Uterus (tissue), 4 donors: ENCODE results near the gene CRYBG1. TPM values are rescaled to one million over a fixed set of nuclear protein-coding genes. Genes with fewer than 3 reads are reported as not detected.

ENCODE experiments used
- DNase-seq, 2 donors: peaks; one replicate each; pipeline ENCODE4 v3.0.0-alpha.2; 2019 to 2020
- H3K27ac ChIP-seq, 2 donors: fragments of 200-600 bp; sonication (generic); 1 replicate in 1 of 2; 2 replicates in 1 of 2; pipeline ENCODE4 v1.5.1; 2016 to 2018
- H3K27me3 ChIP-seq, 2 donors: fragments of 200-600 bp; sonication (generic); one replicate each; pipeline ENCODE4 v1.5.1; 2018 to 2019; ENCODE audit warnings: control low read depth in 1 of 2
- H3K36me3 ChIP-seq, 2 donors: fragments of 200-600 bp; sonication (generic); one replicate each; pipeline ENCODE4 v1.5.1; 2019; ENCODE audit warnings: control low read depth in 1 of 2
- H3K4me1 ChIP-seq, 2 donors: fragments of 200-600 bp; sonication (generic); one replicate each; pipeline ENCODE4 v1.5.1; 2018 to 2019; ENCODE audit warnings: control low read depth in 1 of 2
- H3K4me3 ChIP-seq, 2 donors: fragments of 200-600 bp; sonication (generic); 1 replicate in 1 of 2; 2 replicates in 1 of 2; pipeline ENCODE4 v1.5.1; 2018 to 2019; ENCODE audit warnings: mild to moderate bottlenecking in 1 of 2
- H3K9me3 ChIP-seq, 2 donors: fragments of 200-600 bp; sonication (generic); one replicate each; pipeline ENCODE4 v1.5.1; 2019; ENCODE audit warnings: control low read depth in 1 of 2
- POLR2A ChIP-seq, 2 donors: fragments of 450-650 bp; IDR thresholded peaks; one replicate each; pipeline ENCODE4 v1.6.1; 2016; ENCODE audit warnings: antibody characterized with exemption in 2 of 2, mild to moderate bottlenecking in 1 of 2, moderate library complexity in 1 of 2
- intact Hi-C: fragments of 100-400 bp; cut with DNase I; formaldehyde crosslinking; loops from one replicate; pipeline ENCODE4 v1.15.1; 2023; ENCODE audit warnings: low total_unique reads
- total RNA-seq, 4 donors: library from RNA; depleted of rRNA in 3 of 4; stranded (reverse); fragments of >200 nt in 3 of 4; gene quantifications; one replicate each; pipeline versions ENCODE4 v1.1.0 to v1.2.4, GENCODE V29; 2014 to 2023
- TF ChIP-seq, protein P1 (sequence below), 4 experiments: fragments of 200-600 bp in 2 of 4; fragments of 450-650 bp in 2 of 4; sonication (generic) in 2 of 4; IDR thresholded peaks; one replicate each; pipeline ENCODE4 v1.5.1; 2016 to 2019; ENCODE audit warnings: antibody characterized with exemption in 4 of 4, mild to moderate bottlenecking in 2 of 4, moderate library complexity in 1 of 4
- donor health status: DM: yes; HTN: yes; CAD: no.

CRYBG1 gene
- total RNA-seq, 4 donors from 2014 or later: 3.6 to 65.3 (median 8.9) TPM

DNA sequence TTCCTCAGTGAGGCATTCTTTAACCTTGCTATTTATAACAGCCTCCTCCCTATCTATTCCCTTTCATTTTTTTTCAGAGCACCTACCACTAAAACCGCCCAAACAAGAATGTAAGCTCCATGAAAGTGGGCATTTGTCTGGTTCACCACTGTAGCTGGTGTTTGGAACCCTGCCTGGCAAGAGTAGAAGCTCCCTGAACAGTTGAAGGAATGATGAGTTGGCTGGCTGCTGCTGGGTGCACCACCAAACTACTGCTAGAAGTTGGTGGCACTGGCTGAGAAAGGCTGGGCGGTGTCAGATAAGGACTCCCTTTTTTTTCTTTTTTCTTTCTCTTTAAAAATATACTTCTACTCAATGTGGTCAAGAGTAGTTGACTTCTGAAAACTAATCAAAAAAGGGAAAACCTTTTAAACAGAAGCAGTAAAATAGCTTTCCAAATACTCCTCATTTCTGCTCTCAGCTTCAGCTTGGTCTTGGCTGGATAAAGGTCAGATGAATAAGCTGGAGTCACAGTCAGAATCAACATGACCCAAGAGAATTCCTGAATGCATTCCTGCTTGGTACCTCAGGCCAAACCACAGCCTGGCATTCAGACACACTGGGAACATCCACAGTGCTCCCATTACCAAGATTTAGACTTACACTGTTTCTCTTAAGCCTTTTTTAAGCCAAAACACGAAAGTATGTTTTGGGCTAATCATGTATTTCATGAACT, 230.8 kb downstream of the CRYBG1 start:
- Histone ChIP-seq H3K27me3 (no peaks in the 10 kb centered on the region), H3K4me1 (no peaks in the 10 kb centered on the region), H3K27ac (no peak overlapping the region), H3K9me3 (no peaks in the 10 kb centered on the region), H3K4me3 (no peak overlapping the region), H3K36me3 (no peaks in the 10 kb centered on the region)
- DNase-seq: no peak
- TF ChIP-seq POLR2A (IDR thresholded peaks at IDR 0.05): no peak
- TF ChIP-seq, protein P1, sequence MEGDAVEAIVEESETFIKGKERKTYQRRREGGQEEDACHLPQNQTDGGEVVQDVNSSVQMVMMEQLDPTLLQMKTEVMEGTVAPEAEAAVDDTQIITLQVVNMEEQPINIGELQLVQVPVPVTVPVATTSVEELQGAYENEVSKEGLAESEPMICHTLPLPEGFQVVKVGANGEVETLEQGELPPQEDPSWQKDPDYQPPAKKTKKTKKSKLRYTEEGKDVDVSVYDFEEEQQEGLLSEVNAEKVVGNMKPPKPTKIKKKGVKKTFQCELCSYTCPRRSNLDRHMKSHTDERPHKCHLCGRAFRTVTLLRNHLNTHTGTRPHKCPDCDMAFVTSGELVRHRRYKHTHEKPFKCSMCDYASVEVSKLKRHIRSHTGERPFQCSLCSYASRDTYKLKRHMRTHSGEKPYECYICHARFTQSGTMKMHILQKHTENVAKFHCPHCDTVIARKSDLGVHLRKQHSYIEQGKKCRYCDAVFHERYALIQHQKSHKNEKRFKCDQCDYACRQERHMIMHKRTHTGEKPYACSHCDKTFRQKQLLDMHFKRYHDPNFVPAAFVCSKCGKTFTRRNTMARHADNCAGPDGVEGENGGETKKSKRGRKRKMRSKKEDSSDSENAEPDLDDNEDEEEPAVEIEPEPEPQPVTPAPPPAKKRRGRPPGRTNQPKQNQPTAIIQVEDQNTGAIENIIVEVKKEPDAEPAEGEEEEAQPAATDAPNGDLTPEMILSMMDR (IDR thresholded peaks at IDR 0.05): no peak
- intact Hi-C loops: no loop called here

DNA sequence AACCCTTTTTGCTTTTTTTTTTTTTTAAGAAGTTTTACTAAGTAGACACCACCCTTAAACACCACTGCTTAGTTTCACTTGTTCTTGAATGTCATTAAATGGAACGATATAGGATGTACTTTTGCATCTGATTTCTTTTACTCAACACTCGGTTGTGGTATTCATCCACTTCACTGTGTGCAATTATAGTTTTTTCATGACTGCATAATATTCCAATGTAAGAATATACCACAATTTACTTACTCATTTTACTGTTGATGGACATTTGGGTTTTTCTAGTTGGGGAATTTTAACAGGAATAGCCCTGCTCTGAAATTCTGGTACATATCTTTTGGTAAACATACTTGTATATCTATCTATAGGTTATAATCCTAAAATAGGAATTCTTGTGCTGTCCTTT, 238.9 kb downstream of the CRYBG1 start:
- intact Hi-C loops: no loop called here
- Histone ChIP-seq H3K4me1 (no peaks in the 10 kb centered on the region), H3K27ac (no peak overlapping the region), H3K9me3 (no peaks in the 10 kb centered on the region), H3K36me3 (no peaks in the 10 kb centered on the region), H3K27me3 (no peaks in the 10 kb centered on the region), H3K4me3 (no peak overlapping the region)
- no peak for DNase-seq
- TF ChIP-seq POLR2A (IDR thresholded peaks at IDR 0.05): no peak
- TF ChIP-seq, protein P1 (IDR thresholded peaks at IDR 0.05): no peak

DNA sequence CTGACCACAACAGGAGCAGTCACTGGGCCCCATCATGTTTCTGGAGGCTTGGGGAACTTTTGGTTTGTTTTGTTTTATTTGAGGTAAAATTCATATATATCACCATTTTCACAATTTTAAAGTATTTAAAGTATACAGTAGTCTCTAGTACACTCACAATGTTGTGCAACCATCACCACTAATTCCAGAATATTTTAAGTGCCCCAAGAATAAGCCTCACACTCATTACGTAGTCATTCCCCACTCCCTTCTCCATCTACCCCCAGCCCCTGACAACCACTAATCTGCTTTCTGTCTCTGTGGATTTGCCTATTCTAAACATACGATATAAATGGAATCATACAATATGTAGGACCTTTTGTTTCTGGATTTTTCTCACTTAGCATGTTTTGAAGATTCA, 239.8 kb downstream of the CRYBG1 start:
- TF ChIP-seq POLR2A (IDR thresholded peaks at IDR 0.05): no peak
- TF ChIP-seq, protein P1 (IDR thresholded peaks at IDR 0.05): no peak
- intact Hi-C loops: no loop called here
- no peak overlapping the region for H3K4me3 ChIP-seq

DNA sequence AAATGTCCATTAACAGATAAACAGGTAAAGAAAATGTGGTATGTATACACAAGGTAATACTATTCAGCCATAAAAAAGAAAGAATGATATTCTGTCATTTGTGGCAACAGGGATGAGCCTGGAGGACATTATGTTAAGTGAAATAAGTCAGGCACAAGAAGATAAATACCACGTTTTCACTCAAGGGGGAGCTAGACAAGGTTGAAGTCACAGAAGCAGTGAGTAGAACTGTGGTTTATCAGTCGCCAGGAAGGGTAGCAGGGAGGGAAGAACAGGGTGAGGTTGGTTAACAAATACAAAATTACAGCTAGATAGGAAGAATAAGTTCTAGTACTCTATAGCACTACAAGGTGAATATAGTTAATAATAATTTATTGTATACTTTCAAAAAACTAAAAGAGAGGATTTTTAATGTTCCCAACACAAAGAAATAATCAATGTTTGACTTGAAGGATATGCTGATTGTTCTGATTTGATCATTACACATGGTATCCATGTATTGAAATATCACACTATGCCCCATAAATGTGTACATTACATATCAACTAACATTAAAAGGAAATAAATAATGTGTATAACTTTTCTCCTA, 247.7 kb downstream of the CRYBG1 start:
- Histone ChIP-seq H3K27me3 (no peaks in the 10 kb centered on the region), H3K9me3 (no peaks in the 10 kb centered on the region), H3K36me3 (no peaks in the 10 kb centered on the region), H3K4me1 (no peaks in the 10 kb centered on the region), H3K27ac (no peak overlapping the region), H3K4me3 (no peak overlapping the region)
- TF ChIP-seq, protein P1 (IDR thresholded peaks at IDR 0.05): peak; percentile 6 to 45 (median 26)
- TF ChIP-seq POLR2A (IDR thresholded peaks at IDR 0.05): no peak
- no peak for DNase-seq
- intact Hi-C loops: no loop called here

More for the DNA sequence above, 239.8 kb downstream of the CRYBG1 start:
- DNase-seq: no peak
- H3K27me3 ChIP-seq: no peaks in the 10 kb centered on the region
- H3K36me3 ChIP-seq: no peaks in the 10 kb centered on the region
- no peaks in the 10 kb centered on the region for H3K4me1 ChIP-seq
- H3K27ac ChIP-seq: no peak overlapping the region
- H3K9me3 ChIP-seq: no peaks in the 10 kb centered on the region

- no peak overlapping the region for H3K27ac ChIP-seq
- no peaks in the 10 kb centered on the region for H3K27me3 ChIP-seq
- TF ChIP-seq, protein P1 (IDR thresholded peaks at IDR 0.05): peak in 1 of 4 experiments; percentile 16
- no peak for TF ChIP-seq POLR2A (IDR thresholded peaks at IDR 0.05)
- H3K4me1 ChIP-seq: no peaks in the 10 kb centered on the region
- no peaks in the 10 kb centered on the region for H3K9me3 ChIP-seq
- H3K4me3 ChIP-seq: no peak overlapping the region
- intact Hi-C loops: no loop called here
- no peaks in the 10 kb centered on the region for H3K36me3 ChIP-seq
- no peak for DNase-seq
Measured at GRCh38 chr6:106609699-106610098, 249.2 kb downstream of the CRYBG1 start.
